ENCODE results near the gene C10orf53.

The C10orf53 gene

GRCh38 chr10:49688920-49689319 is 9.5 kb downstream of the C10orf53 start:
- H3K4me3 ChIP-seq (ENCODE audit: low read depth in 1 of 2, low read length in 2 of 2) = no peak overlapping the region
- no peak overlapping the region for H3K27ac ChIP-seq (ENCODE audit: low read depth, low read length)
- H3K36me3 ChIP-seq (ENCODE audit: control insufficient read depth in 1 of 2, insufficient read depth in 2 of 2, low read length in 2 of 2) = no peaks in the 10 kb centered on the region
- no peak overlapping the region for H3K9ac ChIP-seq (ENCODE audit: low read depth in 1 of 2, low read length in 2 of 2)
- no peaks in the 10 kb centered on the region for H3K4me1 ChIP-seq (ENCODE audit: control insufficient read depth in 1 of 2, insufficient read depth in 2 of 2, low read length in 2 of 2)
- peaks cover 0 to 29% of the 10 kb centered on the region in 2 donors for H3K27me3 ChIP-seq (ENCODE audit: control insufficient read depth in 1 of 2, insufficient read depth in 2 of 2, low read length in 2 of 2)
- H3K9me3 ChIP-seq (ENCODE audit: control insufficient read depth in 1 of 2, low read length in 2 of 2) = no peaks in the 10 kb centered on the region

GRCh38 chr10:49689882-49690510 is 10.5 kb downstream of the C10orf53 start:
- no peaks in the 10 kb centered on the region for H3K4me1 ChIP-seq (ENCODE audit: control insufficient read depth in 1 of 2, insufficient read depth in 2 of 2, low read length in 2 of 2)
- H3K27ac ChIP-seq (ENCODE audit: low read depth, low read length) = no peak overlapping the region
- no peaks in the 10 kb centered on the region for H3K36me3 ChIP-seq (ENCODE audit: control insufficient read depth in 1 of 2, insufficient read depth in 2 of 2, low read length in 2 of 2)
- no peak overlapping the region for H3K4me3 ChIP-seq (ENCODE audit: low read depth in 1 of 2, low read length in 2 of 2)
- H3K9me3 ChIP-seq (ENCODE audit: control insufficient read depth in 1 of 2, low read length in 2 of 2) = no peaks in the 10 kb centered on the region
- H3K9ac ChIP-seq (ENCODE audit: low read depth in 1 of 2, low read length in 2 of 2) = no peak overlapping the region
- H3K27me3 ChIP-seq (ENCODE audit: control insufficient read depth in 1 of 2, insufficient read depth in 2 of 2, low read length in 2 of 2) = peaks cover 0 to 29% of the 10 kb centered on the region in 2 donors

- no peak overlapping the region for H3K9ac ChIP-seq (ENCODE audit: low read depth in 1 of 2, low read length in 2 of 2)
- no peak overlapping the region for H3K4me3 ChIP-seq (ENCODE audit: low read depth in 1 of 2, low read length in 2 of 2)
- H3K36me3 ChIP-seq (ENCODE audit: control insufficient read depth in 1 of 2, insufficient read depth in 2 of 2, low read length in 2 of 2) = no peaks in the 10 kb centered on the region
- peaks cover 0 to 29% of the 10 kb centered on the region in 2 donors for H3K27me3 ChIP-seq (ENCODE audit: control insufficient read depth in 1 of 2, insufficient read depth in 2 of 2, low read length in 2 of 2)
- no peaks in the 10 kb centered on the region for H3K4me1 ChIP-seq (ENCODE audit: control insufficient read depth in 1 of 2, insufficient read depth in 2 of 2, low read length in 2 of 2)
- no peak overlapping the region for H3K27ac ChIP-seq (ENCODE audit: low read depth, low read length)
- H3K9me3 ChIP-seq (ENCODE audit: control insufficient read depth in 1 of 2, low read length in 2 of 2) = no peaks in the 10 kb centered on the region
Observed at GRCh38 chr10:49690698-49691356, 11.4 kb downstream of the C10orf53 start.

GRCh38 chr10:49691588-49691987 is 12.1 kb downstream of the C10orf53 start:
- no peaks in the 10 kb centered on the region for H3K9me3 ChIP-seq (ENCODE audit: control insufficient read depth in 1 of 2, low read length in 2 of 2)
- no peaks in the 10 kb centered on the region for H3K4me1 ChIP-seq (ENCODE audit: control insufficient read depth in 1 of 2, insufficient read depth in 2 of 2, low read length in 2 of 2)
- no peak overlapping the region for H3K9ac ChIP-seq (ENCODE audit: low read depth in 1 of 2, low read length in 2 of 2)
- H3K27me3 ChIP-seq (ENCODE audit: control insufficient read depth in 1 of 2, insufficient read depth in 2 of 2, low read length in 2 of 2) = peaks cover 0 to 29% of the 10 kb centered on the region in 2 donors
- H3K4me3 ChIP-seq (ENCODE audit: low read depth in 1 of 2, low read length in 2 of 2) = no peak overlapping the region
- H3K36me3 ChIP-seq (ENCODE audit: control insufficient read depth in 1 of 2, insufficient read depth in 2 of 2, low read length in 2 of 2) = no peaks in the 10 kb centered on the region
- no peak overlapping the region for H3K27ac ChIP-seq (ENCODE audit: low read depth, low read length)

- Histone ChIP-seq H3K9ac (ENCODE audit: low read depth in 1 of 2, low read length in 2 of 2) (no peak overlapping the region), H3K36me3 (ENCODE audit: control insufficient read depth in 1 of 2, insufficient read depth in 2 of 2, low read length in 2 of 2) (no peaks in the 10 kb centered on the region), H3K27me3 (ENCODE audit: control insufficient read depth in 1 of 2, insufficient read depth in 2 of 2, low read length in 2 of 2) (peaks cover 0 to 20% of the 10 kb centered on the region in 2 donors), H3K9me3 (ENCODE audit: control insufficient read depth in 1 of 2, low read length in 2 of 2) (no peaks in the 10 kb centered on the region), H3K4me1 (ENCODE audit: control insufficient read depth in 1 of 2, insufficient read depth in 2 of 2, low read length in 2 of 2) (no peaks in the 10 kb centered on the region), H3K4me3 (ENCODE audit: low read depth in 1 of 2, low read length in 2 of 2) (no peak overlapping the region), H3K27ac (ENCODE audit: low read depth, low read length) (no peak overlapping the region)
Observed at GRCh38 chr10:49694466-49694865, 15.0 kb downstream of the C10orf53 start.

- Histone ChIP-seq H3K27ac (ENCODE audit: low read depth, low read length) (no peak overlapping the region), H3K4me3 (ENCODE audit: low read depth in 1 of 2, low read length in 2 of 2) (no peak overlapping the region), H3K9me3 (ENCODE audit: control insufficient read depth in 1 of 2, low read length in 2 of 2) (no peaks in the 10 kb centered on the region), H3K36me3 (ENCODE audit: control insufficient read depth in 1 of 2, insufficient read depth in 2 of 2, low read length in 2 of 2) (no peaks in the 10 kb centered on the region), H3K4me1 (ENCODE audit: control insufficient read depth in 1 of 2, insufficient read depth in 2 of 2, low read length in 2 of 2) (no peaks in the 10 kb centered on the region), H3K27me3 (ENCODE audit: control insufficient read depth in 1 of 2, insufficient read depth in 2 of 2, low read length in 2 of 2) (peaks cover 0 to 9% of the 10 kb centered on the region in 2 donors), H3K9ac (ENCODE audit: low read depth in 1 of 2, low read length in 2 of 2) (no peak overlapping the region)
Observed at GRCh38 chr10:49696311-49696710, 16.9 kb downstream of the C10orf53 start.

- Histone ChIP-seq H3K27me3 (ENCODE audit: control insufficient read depth in 1 of 2, insufficient read depth in 2 of 2, low read length in 2 of 2) (no peaks in the 10 kb centered on the region), H3K4me3 (ENCODE audit: low read depth in 1 of 2, low read length in 2 of 2) (no peak overlapping the region), H3K4me1 (ENCODE audit: control insufficient read depth in 1 of 2, insufficient read depth in 2 of 2, low read length in 2 of 2) (no peaks in the 10 kb centered on the region), H3K9ac (ENCODE audit: low read depth in 1 of 2, low read length in 2 of 2) (no peak overlapping the region), H3K27ac (ENCODE audit: low read depth, low read length) (no peak overlapping the region), H3K9me3 (ENCODE audit: control insufficient read depth in 1 of 2, low read length in 2 of 2) (no peaks in the 10 kb centered on the region), H3K36me3 (ENCODE audit: control insufficient read depth in 1 of 2, insufficient read depth in 2 of 2, low read length in 2 of 2) (no peaks in the 10 kb centered on the region)
Observed at GRCh38 chr10:49698679-49699078, 19.2 kb downstream of the C10orf53 start.

- no peaks in the 10 kb centered on the region for H3K36me3 ChIP-seq (ENCODE audit: control insufficient read depth in 1 of 2, insufficient read depth in 2 of 2, low read length in 2 of 2)
- no peaks in the 10 kb centered on the region for H3K4me1 ChIP-seq (ENCODE audit: control insufficient read depth in 1 of 2, insufficient read depth in 2 of 2, low read length in 2 of 2)
- no peaks in the 10 kb centered on the region for H3K27me3 ChIP-seq (ENCODE audit: control insufficient read depth in 1 of 2, insufficient read depth in 2 of 2, low read length in 2 of 2)
- no peak overlapping the region for H3K4me3 ChIP-seq (ENCODE audit: low read depth in 1 of 2, low read length in 2 of 2)
- H3K27ac ChIP-seq (ENCODE audit: low read depth, low read length) = no peak overlapping the region
- no peak overlapping the region for H3K9ac ChIP-seq (ENCODE audit: low read depth in 1 of 2, low read length in 2 of 2)
- no peaks in the 10 kb centered on the region for H3K9me3 ChIP-seq (ENCODE audit: control insufficient read depth in 1 of 2, low read length in 2 of 2)
Observed at GRCh38 chr10:49700211-49700610, 20.8 kb downstream of the C10orf53 start.

GRCh38 chr10:49700997-49701396 is 21.5 kb downstream of the C10orf53 start:
- no peak overlapping the region for H3K27ac ChIP-seq (ENCODE audit: low read depth, low read length)
- H3K9me3 ChIP-seq (ENCODE audit: control insufficient read depth in 1 of 2, low read length in 2 of 2) = no peaks in the 10 kb centered on the region
- no peaks in the 10 kb centered on the region for H3K36me3 ChIP-seq (ENCODE audit: control insufficient read depth in 1 of 2, insufficient read depth in 2 of 2, low read length in 2 of 2)
- H3K9ac ChIP-seq (ENCODE audit: low read depth in 1 of 2, low read length in 2 of 2) = no peak overlapping the region
- H3K27me3 ChIP-seq (ENCODE audit: control insufficient read depth in 1 of 2, insufficient read depth in 2 of 2, low read length in 2 of 2) = no peaks in the 10 kb centered on the region
- H3K4me3 ChIP-seq (ENCODE audit: low read depth in 1 of 2, low read length in 2 of 2) = no peak overlapping the region
- H3K4me1 ChIP-seq (ENCODE audit: control insufficient read depth in 1 of 2, insufficient read depth in 2 of 2, low read length in 2 of 2) = no peaks in the 10 kb centered on the region

- Histone ChIP-seq H3K27ac (ENCODE audit: low read depth, low read length) (no peak overlapping the region), H3K4me1 (ENCODE audit: control insufficient read depth in 1 of 2, insufficient read depth in 2 of 2, low read length in 2 of 2) (no peaks in the 10 kb centered on the region), H3K27me3 (ENCODE audit: control insufficient read depth in 1 of 2, insufficient read depth in 2 of 2, low read length in 2 of 2) (peaks cover 0 to 3% of the 10 kb centered on the region in 2 donors), H3K4me3 (ENCODE audit: low read depth in 1 of 2, low read length in 2 of 2) (no peak overlapping the region), H3K9ac (ENCODE audit: low read depth in 1 of 2, low read length in 2 of 2) (no peak overlapping the region), H3K36me3 (ENCODE audit: control insufficient read depth in 1 of 2, insufficient read depth in 2 of 2, low read length in 2 of 2) (no peaks in the 10 kb centered on the region), H3K9me3 (ENCODE audit: control insufficient read depth in 1 of 2, low read length in 2 of 2) (no peaks in the 10 kb centered on the region)
Observed at GRCh38 chr10:49707585-49707984, 28.1 kb downstream of the C10orf53 start.
